Gastrocnemius medialis (tissue), 4 donors: ENCODE measurements around the gene GPR183.

ENCODE experiments used
- POLR2A ChIP-seq, 2 donors: fragments of 450-650 bp; IDR thresholded peaks; one replicate each; pipeline ENCODE4 v1.6.1; 2017; ENCODE audit warnings: antibody characterized with exemption in 2 of 2, mild to moderate bottlenecking in 2 of 2, moderate library complexity in 2 of 2
- TF ChIP-seq, protein P1 (sequence below), 5 experiments: fragments of 450-650 bp in 3 of 5; fragments of 200-600 bp in 2 of 5; sonication (generic) in 2 of 5; IDR thresholded peaks in 4 of 5; conservative IDR thresholded peaks in 1 of 5; 1 replicate in 4 of 5; 2 replicates in 1 of 5; pipeline ENCODE4 v1.5.1; 2016 to 2019; ENCODE audit warnings: antibody characterized with exemption in 5 of 5, mild to moderate bottlenecking in 3 of 5, moderate library complexity in 3 of 5

DNA sequence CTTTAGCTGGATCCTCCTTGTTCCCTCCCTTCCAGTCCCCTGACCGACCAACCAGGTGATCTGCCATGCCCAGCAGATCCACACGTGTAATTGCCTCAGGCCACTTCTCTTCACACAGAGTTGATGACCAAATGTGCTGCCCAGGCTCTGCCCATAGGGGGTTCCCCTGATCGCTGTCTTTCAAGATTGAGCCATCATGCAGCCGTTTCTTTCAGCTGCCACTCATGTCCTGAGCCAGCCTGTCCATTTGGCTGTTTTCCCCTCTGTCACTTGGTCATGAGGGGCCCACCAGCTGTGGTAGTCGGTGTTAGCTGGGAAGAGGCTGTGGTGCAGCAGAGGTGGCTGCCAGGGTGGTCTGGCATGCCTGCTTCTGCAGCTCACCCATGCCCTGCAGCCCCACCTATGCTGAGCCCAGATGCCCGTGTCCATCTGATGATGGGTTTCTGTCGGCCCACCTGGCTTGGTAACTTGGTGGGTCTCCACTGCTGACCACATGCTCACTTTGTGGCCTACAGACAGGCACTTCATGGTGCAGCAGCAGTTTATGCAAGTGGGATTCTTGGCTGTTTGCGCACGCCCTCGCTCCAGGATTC lies 35.6 kb upstream of the GPR183 start:
- no peak for TF ChIP-seq POLR2A (IDR thresholded peaks at IDR 0.05)
- TF ChIP-seq, protein P1, sequence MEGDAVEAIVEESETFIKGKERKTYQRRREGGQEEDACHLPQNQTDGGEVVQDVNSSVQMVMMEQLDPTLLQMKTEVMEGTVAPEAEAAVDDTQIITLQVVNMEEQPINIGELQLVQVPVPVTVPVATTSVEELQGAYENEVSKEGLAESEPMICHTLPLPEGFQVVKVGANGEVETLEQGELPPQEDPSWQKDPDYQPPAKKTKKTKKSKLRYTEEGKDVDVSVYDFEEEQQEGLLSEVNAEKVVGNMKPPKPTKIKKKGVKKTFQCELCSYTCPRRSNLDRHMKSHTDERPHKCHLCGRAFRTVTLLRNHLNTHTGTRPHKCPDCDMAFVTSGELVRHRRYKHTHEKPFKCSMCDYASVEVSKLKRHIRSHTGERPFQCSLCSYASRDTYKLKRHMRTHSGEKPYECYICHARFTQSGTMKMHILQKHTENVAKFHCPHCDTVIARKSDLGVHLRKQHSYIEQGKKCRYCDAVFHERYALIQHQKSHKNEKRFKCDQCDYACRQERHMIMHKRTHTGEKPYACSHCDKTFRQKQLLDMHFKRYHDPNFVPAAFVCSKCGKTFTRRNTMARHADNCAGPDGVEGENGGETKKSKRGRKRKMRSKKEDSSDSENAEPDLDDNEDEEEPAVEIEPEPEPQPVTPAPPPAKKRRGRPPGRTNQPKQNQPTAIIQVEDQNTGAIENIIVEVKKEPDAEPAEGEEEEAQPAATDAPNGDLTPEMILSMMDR (IDR thresholded peaks at IDR 0.05 in 4 of 5, conservative IDR thresholded peaks at IDR 0.05 in 1 of 5) = no peak
